ENCODE measurements around the gene SEMA5A.

- TF ChIP-seq CTCF (IDR thresholded peaks at IDR 0.05): no peak
- TF ChIP-seq POLR2A (IDR thresholded peaks at IDR 0.05): no peak
Observed at GRCh38 chr5:9454012-9454481, 91.8 kb downstream of the SEMA5A start.

All from breast epithelium (tissue), 3 donors.